Right atrium auricular region (tissue), 2 donors: ENCODE data around the gene PNMA8B. TPM values are rescaled to one million over a fixed set of nuclear protein-coding genes. Genes with fewer than 3 reads are reported as not detected.

Experiments
- DNase-seq: peaks from one replicate; pipeline ENCODE4 v3.0.0-alpha.2; 2019; ENCODE audit warnings: low spot score
- H3K27ac ChIP-seq, 2 donors: fragments of 200-600 bp; sonication (generic); 1 replicate in 1 of 2; 2 replicates in 1 of 2; pipeline ENCODE4 v1.5.1; 2016 to 2019
- H3K27me3 ChIP-seq, 2 donors: fragments of 200-600 bp; sonication (generic); one replicate each; pipeline versions ENCODE4 v1.5.1 to v1.6.0; 2017 to 2019
- H3K36me3 ChIP-seq: fragments of 200-600 bp; sonication (generic); one replicate; pipeline ENCODE4 v1.5.1; 2016
- H3K4me1 ChIP-seq, 2 donors: fragments of 200-600 bp; sonication (generic); one replicate each; pipeline versions ENCODE4 v1.5.1 to v1.6.0; 2017 to 2019
- H3K4me3 ChIP-seq, 2 donors: fragments of 200-600 bp; sonication (generic); 1 replicate in 1 of 2; 2 replicates in 1 of 2; pipeline ENCODE4 v1.5.1; 2017 to 2019; ENCODE audit warnings: mild to moderate bottlenecking in 1 of 2, moderate library complexity in 1 of 2
- H3K9me3 ChIP-seq, 2 donors: fragments of 200-600 bp; sonication (generic); one replicate each; pipeline ENCODE4 v1.5.1; 2019
- CTCF ChIP-seq, 2 donors: fragments of 200-600 bp; sonication (generic); IDR thresholded peaks; one replicate each; pipeline ENCODE4 v1.5.1; 2019; ENCODE audit warnings: antibody characterized with exemption in 2 of 2
- total RNA-seq, 2 donors: library from RNA; depleted of rRNA; stranded (reverse); fragments of >200 nt; gene quantifications; one replicate each; pipeline ENCODE4 v1.1.0, GENCODE V29; 2016

PNMA8B gene
- total RNA-seq, 2 donors from 2014 or later, result 1.0 to 1.7 TPM

GRCh38 chr19:46448601-46449000 is 47.1 kb downstream of the PNMA8B start:
- Histone ChIP-seq H3K4me3 (no peak overlapping the region), H3K27me3 (no peaks in the 10 kb centered on the region), H3K27ac (no peak overlapping the region), H3K36me3 (no peaks in the 10 kb centered on the region), H3K9me3 (no peaks in the 10 kb centered on the region), H3K4me1 (peaks cover 0 to 6% of the 10 kb centered on the region in 2 donors)
- DNase-seq, result no peak
- no peak for TF ChIP-seq CTCF (IDR thresholded peaks at IDR 0.05)

- Histone ChIP-seq H3K4me1 (peaks cover 0 to 11% of the 10 kb centered on the region in 2 donors), H3K36me3 (no peaks in the 10 kb centered on the region), H3K27me3 (no peaks in the 10 kb centered on the region), H3K9me3 (no peaks in the 10 kb centered on the region), H3K4me3 (no peak overlapping the region), H3K27ac (peak overlapping the region in 1 of 2 donors; percentile 16)
- no peak for TF ChIP-seq CTCF (IDR thresholded peaks at IDR 0.05)
- DNase-seq, result no peak
Measured at GRCh38 chr19:46447824-46448223, 47.8 kb downstream of the PNMA8B start.

- H3K9me3 ChIP-seq, result no peaks in the 10 kb centered on the region
- no peaks in the 10 kb centered on the region for H3K27me3 ChIP-seq
- no peak for TF ChIP-seq CTCF (IDR thresholded peaks at IDR 0.05)
- no peak overlapping the region for H3K27ac ChIP-seq
- no peak for DNase-seq
- H3K4me1 ChIP-seq, result peaks cover 0 to 19% of the 10 kb centered on the region in 2 donors
- H3K4me3 ChIP-seq, result no peak overlapping the region
- no peaks in the 10 kb centered on the region for H3K36me3 ChIP-seq
Measured at GRCh38 chr19:46447006-46447405, 48.7 kb downstream of the PNMA8B start.

GRCh38 chr19:46446021-46446420 is 49.6 kb downstream of the PNMA8B start:
- no peaks in the 10 kb centered on the region for H3K27me3 ChIP-seq
- no peak overlapping the region for H3K4me3 ChIP-seq
- H3K9me3 ChIP-seq, result no peaks in the 10 kb centered on the region
- TF ChIP-seq CTCF (IDR thresholded peaks at IDR 0.05), result no peak
- DNase-seq, result no peak
- no peaks in the 10 kb centered on the region for H3K36me3 ChIP-seq
- H3K27ac ChIP-seq, result no peak overlapping the region
- H3K4me1 ChIP-seq, result peaks cover 0 to 20% of the 10 kb centered on the region in 2 donors

GRCh38 chr19:46442808-46443450 is 52.7 kb downstream of the PNMA8B start:
- Histone ChIP-seq H3K36me3 (no peaks in the 10 kb centered on the region), H3K9me3 (no peaks in the 10 kb centered on the region), H3K27me3 (no peaks in the 10 kb centered on the region), H3K4me3 (no peak overlapping the region), H3K27ac (peak overlapping the region in 1 of 2 donors; percentile 4), H3K4me1 (peaks cover 0 to 18% of the 10 kb centered on the region in 2 donors)
- no peak for DNase-seq
- TF ChIP-seq CTCF (IDR thresholded peaks at IDR 0.05), result no peak

GRCh38 chr19:46441866-46442265 is 53.8 kb downstream of the PNMA8B start:
- DNase-seq, result no peak
- no peak overlapping the region for H3K4me3 ChIP-seq
- no peaks in the 10 kb centered on the region for H3K9me3 ChIP-seq
- H3K27ac ChIP-seq, result no peak overlapping the region
- H3K4me1 ChIP-seq, result peaks cover 0 to 13% of the 10 kb centered on the region in 2 donors
- H3K27me3 ChIP-seq, result no peaks in the 10 kb centered on the region
- H3K36me3 ChIP-seq, result no peaks in the 10 kb centered on the region
- no peak for TF ChIP-seq CTCF (IDR thresholded peaks at IDR 0.05)
